Sigmoid colon (tissue), 7 donors: ENCODE results near the gene IQGAP2. TPM values are rescaled to one million over a fixed set of nuclear protein-coding genes. Genes with fewer than 3 reads are reported as not detected.

Source experiments
- DNase-seq: peaks from one replicate; pipeline ENCODE4 v3.0.0-alpha.2; 2019
- H3K27ac ChIP-seq, 4 donors: fragments of 200-600 bp; sonication (generic); one replicate each; pipeline ENCODE4 v1.5.1; 2016 to 2019; ENCODE audit warnings: mild to moderate bottlenecking in 1 of 4
- H3K27me3 ChIP-seq, 3 donors: fragments of 200-600 bp; sonication (generic); one replicate each; pipeline ENCODE4 v1.5.1; 2019; ENCODE audit warnings: mild to moderate bottlenecking in 1 of 3
- H3K36me3 ChIP-seq, 4 donors: fragments of 200-600 bp; sonication (generic); one replicate each; pipeline ENCODE4 v1.5.1; 2016 to 2019
- H3K4me1 ChIP-seq, 4 donors: fragments of 200-600 bp; sonication (generic); one replicate each; pipeline ENCODE4 v1.5.1; 2017 to 2019
- H3K4me3 ChIP-seq, 4 donors: fragments of 200-600 bp; sonication (generic); one replicate each; pipeline ENCODE4 v1.5.1; 2017 to 2019; ENCODE audit warnings: mild to moderate bottlenecking in 2 of 4, moderate library complexity in 1 of 4
- H3K9me3 ChIP-seq, 4 donors: fragments of 200-600 bp in 3 of 4; sonication (generic) in 3 of 4; one replicate each; pipeline versions ENCODE4 v1.5.1 to v1.6.1; 2013 to 2019
- EP300 ChIP-seq, 4 donors: sonication (generic); formaldehyde crosslinking; IDR thresholded peaks; one replicate each; pipeline ENCODE4 v1.6.1; 2017; ENCODE audit warnings: antibody characterized with exemption in 4 of 4
- POLR2A ChIP-seq, 2 donors: fragments of 450-650 bp; IDR thresholded peaks; one replicate each; pipeline ENCODE4 v1.6.1; 2016; ENCODE audit warnings: antibody characterized with exemption in 2 of 2, mild to moderate bottlenecking in 2 of 2, moderate library complexity in 2 of 2
- POLR2AphosphoS5 ChIP-seq, 4 donors: sonication (generic); formaldehyde crosslinking; IDR thresholded peaks; one replicate each; pipeline ENCODE4 v1.6.1; 2017; ENCODE audit warnings: antibody characterized with exemption in 4 of 4
- WGBS, 2 donors: extraction: QIAGEN DNeasy Blood & Tissue Kit; methylation state at CpG; one replicate each; pipeline ENCODE4 v1.1.7; 2013; 5-methylcytosine and 5-hydroxymethylcytosine counted together
- intact Hi-C: fragments of 100-400 bp; cut with DNase I; formaldehyde crosslinking; loops from one replicate; pipeline ENCODE4 v1.15.1; 2023
- polyA plus RNA-seq, 3 donors: library from polyadenylated mRNA; stranded (reverse); fragments of 200-250 nt; gene quantifications; one replicate each; pipeline ENCODE4 v1.2.3, GENCODE V29; 2013
- total RNA-seq, 4 donors: library from RNA; depleted of rRNA; stranded (reverse); fragments of >200 nt; gene quantifications; one replicate each; pipeline ENCODE4 v1.1.0, GENCODE V29; 2016
- TF ChIP-seq, protein P1 (sequence below), 4 experiments: fragments of 450-650 bp in 3 of 4; fragments of 200-600 bp in 1 of 4; IDR thresholded peaks; one replicate each; pipeline ENCODE4 v1.5.1; 2016 to 2019; ENCODE audit warnings: antibody characterized with exemption in 4 of 4, mild to moderate bottlenecking in 3 of 4, moderate library complexity in 2 of 4
- donor health status: healthy with polysubstance abuse.
- donor health status: Bipolar disorder and iron deficiency.
- donor health status: healthy.

Gene IQGAP2, protein sequence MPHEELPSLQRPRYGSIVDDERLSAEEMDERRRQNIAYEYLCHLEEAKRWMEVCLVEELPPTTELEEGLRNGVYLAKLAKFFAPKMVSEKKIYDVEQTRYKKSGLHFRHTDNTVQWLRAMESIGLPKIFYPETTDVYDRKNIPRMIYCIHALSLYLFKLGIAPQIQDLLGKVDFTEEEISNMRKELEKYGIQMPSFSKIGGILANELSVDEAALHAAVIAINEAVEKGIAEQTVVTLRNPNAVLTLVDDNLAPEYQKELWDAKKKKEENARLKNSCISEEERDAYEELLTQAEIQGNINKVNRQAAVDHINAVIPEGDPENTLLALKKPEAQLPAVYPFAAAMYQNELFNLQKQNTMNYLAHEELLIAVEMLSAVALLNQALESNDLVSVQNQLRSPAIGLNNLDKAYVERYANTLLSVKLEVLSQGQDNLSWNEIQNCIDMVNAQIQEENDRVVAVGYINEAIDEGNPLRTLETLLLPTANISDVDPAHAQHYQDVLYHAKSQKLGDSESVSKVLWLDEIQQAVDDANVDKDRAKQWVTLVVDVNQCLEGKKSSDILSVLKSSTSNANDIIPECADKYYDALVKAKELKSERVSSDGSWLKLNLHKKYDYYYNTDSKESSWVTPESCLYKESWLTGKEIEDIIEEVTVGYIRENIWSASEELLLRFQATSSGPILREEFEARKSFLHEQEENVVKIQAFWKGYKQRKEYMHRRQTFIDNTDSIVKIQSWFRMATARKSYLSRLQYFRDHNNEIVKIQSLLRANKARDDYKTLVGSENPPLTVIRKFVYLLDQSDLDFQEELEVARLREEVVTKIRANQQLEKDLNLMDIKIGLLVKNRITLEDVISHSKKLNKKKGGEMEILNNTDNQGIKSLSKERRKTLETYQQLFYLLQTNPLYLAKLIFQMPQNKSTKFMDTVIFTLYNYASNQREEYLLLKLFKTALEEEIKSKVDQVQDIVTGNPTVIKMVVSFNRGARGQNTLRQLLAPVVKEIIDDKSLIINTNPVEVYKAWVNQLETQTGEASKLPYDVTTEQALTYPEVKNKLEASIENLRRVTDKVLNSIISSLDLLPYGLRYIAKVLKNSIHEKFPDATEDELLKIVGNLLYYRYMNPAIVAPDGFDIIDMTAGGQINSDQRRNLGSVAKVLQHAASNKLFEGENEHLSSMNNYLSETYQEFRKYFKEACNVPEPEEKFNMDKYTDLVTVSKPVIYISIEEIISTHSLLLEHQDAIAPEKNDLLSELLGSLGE (N-terminal part only)
- total RNA-seq (10 to 100 TPM; 15.0 to 24.6 (median 16.3) TPM), polyA plus RNA-seq (10 to 100 TPM; 40.5 to 85.3 (median 67.3) TPM)

DNA sequence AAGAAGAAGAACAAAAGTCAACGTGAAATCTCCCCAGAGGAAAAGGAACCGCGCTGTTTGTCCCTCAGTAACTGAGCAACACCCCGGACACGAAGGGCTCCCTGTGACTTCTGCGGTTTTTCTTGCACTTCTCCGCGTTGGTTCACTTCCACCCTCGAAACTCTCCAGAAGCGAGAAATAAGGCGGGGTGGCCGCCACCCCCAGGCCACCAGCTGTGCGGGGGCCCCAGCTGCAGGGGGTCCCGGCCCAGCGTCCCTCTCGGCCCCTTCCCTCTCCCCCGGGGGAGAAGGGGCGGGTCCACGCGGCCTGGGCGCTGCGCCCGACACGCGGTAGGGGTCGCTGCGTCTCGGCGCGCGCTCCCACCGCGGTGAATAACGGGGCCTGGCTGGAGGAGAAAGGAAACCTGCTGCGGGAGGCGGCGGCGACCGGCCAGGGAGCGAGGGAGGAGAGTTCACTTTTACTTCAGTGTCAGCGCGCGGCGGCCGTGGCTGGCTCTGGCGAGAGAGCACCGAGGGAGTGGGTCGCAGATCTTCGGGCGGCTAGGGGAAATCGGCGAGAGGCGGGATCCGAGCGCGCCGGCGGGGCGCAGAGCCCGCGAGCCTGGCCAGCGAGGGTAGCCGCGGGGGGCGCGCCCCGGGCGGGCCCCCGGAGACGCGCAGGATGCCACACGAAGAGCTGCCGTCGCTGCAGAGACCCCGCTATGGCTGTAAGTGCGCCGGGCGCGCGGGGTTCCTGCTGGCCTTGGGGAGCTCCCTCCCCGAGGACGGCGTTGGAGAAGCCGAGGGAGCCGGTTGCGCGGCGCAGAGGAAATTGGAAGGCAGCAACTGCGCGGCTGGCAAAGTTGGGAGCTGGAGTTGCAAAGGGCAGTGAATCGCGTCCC is at the start of gene IQGAP2:
Gene IQGAP2, plus strand, starts transcription at position 400 of the 880 bp plus-strand sequence. Its CDS starts 261 bp downstream, at position 661.
- H3K4me1 ChIP-seq = peaks cover 0 to 21% (median 11%) of the 10 kb centered on the region in 4 donors
- H3K9me3 ChIP-seq = no peaks in the 10 kb centered on the region
- H3K27ac ChIP-seq = peak within 1 kb of the TSS; percentile 66 to 77 (median 72)
- whole genome bisulfite sequencing, 2 donors = 0% methylated on average over 92 of the region's 92 CpGs
- no peaks in the 10 kb centered on the region for H3K36me3 ChIP-seq
- H3K4me3 ChIP-seq = peak within 1 kb of the TSS; percentile 33 to 63 (median 58)
- intact Hi-C loops = loop anchor here (2.0 to 5.0 kb wide), 2 partner anchors 139 to 180 kb away; no protein-coding TSS in a partner anchor
- TF ChIP-seq, protein P1, sequence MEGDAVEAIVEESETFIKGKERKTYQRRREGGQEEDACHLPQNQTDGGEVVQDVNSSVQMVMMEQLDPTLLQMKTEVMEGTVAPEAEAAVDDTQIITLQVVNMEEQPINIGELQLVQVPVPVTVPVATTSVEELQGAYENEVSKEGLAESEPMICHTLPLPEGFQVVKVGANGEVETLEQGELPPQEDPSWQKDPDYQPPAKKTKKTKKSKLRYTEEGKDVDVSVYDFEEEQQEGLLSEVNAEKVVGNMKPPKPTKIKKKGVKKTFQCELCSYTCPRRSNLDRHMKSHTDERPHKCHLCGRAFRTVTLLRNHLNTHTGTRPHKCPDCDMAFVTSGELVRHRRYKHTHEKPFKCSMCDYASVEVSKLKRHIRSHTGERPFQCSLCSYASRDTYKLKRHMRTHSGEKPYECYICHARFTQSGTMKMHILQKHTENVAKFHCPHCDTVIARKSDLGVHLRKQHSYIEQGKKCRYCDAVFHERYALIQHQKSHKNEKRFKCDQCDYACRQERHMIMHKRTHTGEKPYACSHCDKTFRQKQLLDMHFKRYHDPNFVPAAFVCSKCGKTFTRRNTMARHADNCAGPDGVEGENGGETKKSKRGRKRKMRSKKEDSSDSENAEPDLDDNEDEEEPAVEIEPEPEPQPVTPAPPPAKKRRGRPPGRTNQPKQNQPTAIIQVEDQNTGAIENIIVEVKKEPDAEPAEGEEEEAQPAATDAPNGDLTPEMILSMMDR (IDR thresholded peaks at IDR 0.05) = peak; percentile 9 to 50 (median 30)
- no peak for TF ChIP-seq POLR2A (IDR thresholded peaks at IDR 0.05)
- no peak for TF ChIP-seq EP300 (IDR thresholded peaks at IDR 0.05)
- TF ChIP-seq POLR2AphosphoS5 (IDR thresholded peaks at IDR 0.05) = peak in 3 of 4 donors; percentile 31 to 54 (median 52)
- peaks cover 9 to 30% (median 10%) of the 10 kb centered on the region in 3 donors for H3K27me3 ChIP-seq
- peak; percentile 77 for DNase-seq

DNA sequence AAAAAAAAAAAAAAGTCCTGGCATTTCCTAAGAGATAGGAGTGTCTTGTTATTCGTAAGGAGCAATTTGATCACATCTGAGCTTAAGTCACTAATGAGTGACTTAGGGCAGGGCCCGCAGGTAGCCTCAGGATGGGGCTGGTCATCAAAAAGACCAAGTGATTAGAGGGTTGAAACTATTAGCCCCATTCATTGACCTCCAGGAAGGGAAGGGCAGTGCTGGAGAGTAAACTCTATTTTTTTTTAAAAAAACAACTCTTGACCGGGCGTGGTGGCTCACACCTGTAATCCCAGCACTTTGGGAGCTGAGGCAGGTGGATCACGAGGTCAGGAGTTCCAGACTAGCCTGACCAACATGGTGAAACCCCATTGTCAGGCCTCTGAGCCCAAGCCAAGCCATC is 46.2 kb upstream of the IQGAP2 start:
- Histone ChIP-seq H3K36me3 (no peaks in the 10 kb centered on the region), H3K4me1 (no peaks in the 10 kb centered on the region), H3K4me3 (no peak overlapping the region), H3K27ac (no peak overlapping the region), H3K27me3 (no peaks in the 10 kb centered on the region), H3K9me3 (no peaks in the 10 kb centered on the region)
- DNase-seq = no peak
- intact Hi-C loops = no loop called here
- TF ChIP-seq POLR2A (IDR thresholded peaks at IDR 0.05) (no peak), POLR2AphosphoS5 (IDR thresholded peaks at IDR 0.05) (no peak), EP300 (IDR thresholded peaks at IDR 0.05) (no peak)
- TF ChIP-seq, protein P1 (IDR thresholded peaks at IDR 0.05) = no peak
- 78 to 88% methylated on average over 5 of the region's 5 CpGs for WGBS, 2 donors

DNA sequence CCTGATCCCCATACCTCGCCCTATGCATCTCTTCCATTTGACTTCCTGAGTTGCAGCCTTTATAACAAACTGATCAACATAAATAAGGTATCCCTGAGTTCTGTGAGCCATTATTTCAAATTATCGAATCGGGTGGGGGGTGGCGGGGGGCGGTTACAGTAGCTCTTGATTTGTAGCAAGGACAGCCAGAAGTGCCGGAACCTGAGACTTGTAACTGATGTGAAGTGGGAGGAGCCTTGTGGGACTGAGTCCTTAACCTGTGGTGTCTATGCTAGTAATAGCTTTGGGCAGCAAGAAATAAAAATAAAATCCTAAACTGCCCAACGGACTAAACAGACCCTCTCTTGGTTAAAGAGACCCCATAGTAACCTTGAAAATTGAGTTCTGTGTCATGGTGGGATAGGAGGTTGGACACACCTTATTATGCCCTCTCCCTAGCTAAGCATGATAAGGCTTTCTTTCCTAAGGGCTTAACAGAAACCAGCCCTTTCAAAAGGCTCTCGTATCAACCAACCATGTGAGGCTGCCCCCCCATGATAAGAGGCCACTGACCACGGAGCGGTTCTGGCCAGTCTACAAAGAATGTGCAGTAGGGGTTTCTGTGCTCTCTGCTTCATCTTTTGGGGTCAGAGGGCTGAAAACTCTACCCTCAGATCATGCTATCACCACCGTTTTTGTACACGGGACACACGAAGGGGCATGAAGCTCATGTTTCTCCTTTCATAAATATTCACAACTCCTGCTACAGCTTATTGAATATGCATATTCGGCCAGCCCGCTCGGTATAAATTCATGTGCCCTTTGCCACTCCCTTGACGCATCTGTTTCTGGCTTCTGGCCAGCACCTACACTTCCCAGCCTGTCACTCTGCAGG is 39.5 kb upstream of the IQGAP2 start:
- no peak overlapping the region for H3K4me3 ChIP-seq
- no peaks in the 10 kb centered on the region for H3K36me3 ChIP-seq
- intact Hi-C loops = no loop called here
- no peak for DNase-seq
- TF ChIP-seq POLR2A (IDR thresholded peaks at IDR 0.05) = no peak
- TF ChIP-seq POLR2AphosphoS5 (IDR thresholded peaks at IDR 0.05) = no peak
- TF ChIP-seq EP300 (IDR thresholded peaks at IDR 0.05) = no peak
- H3K27me3 ChIP-seq = no peaks in the 10 kb centered on the region
- no peaks in the 10 kb centered on the region for H3K4me1 ChIP-seq
- no peak overlapping the region for H3K27ac ChIP-seq
- 42 to 62% methylated on average over 17 of the region's 17 CpGs for whole genome bisulfite sequencing, 2 donors
- no peaks in the 10 kb centered on the region for H3K9me3 ChIP-seq

DNA sequence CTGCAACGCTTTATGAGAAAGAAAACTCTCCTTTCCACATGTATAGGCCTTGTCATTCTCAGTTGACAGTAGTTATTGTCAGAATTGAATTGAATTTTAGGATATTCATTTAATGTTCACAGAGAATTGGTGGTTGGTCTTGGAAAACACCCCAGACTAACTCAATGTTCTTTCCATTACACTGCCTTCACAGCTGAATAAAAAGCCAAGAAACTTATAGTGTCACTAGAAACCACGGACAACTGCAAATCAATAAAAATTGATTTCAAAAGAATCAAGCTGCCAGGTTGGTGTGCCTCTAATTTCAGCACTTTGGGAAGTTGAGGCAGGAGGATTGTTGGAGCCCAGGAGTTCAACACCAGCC is 38.9 kb upstream of the IQGAP2 start:
- H3K36me3 ChIP-seq = no peaks in the 10 kb centered on the region
- no peak overlapping the region for H3K27ac ChIP-seq
- 23 to 65% methylated on average over 2 of the region's 2 CpGs for WGBS, 2 donors
- TF ChIP-seq, protein P1 (IDR thresholded peaks at IDR 0.05) = no peak
- TF ChIP-seq EP300 (IDR thresholded peaks at IDR 0.05) = no peak
- no peak for TF ChIP-seq POLR2A (IDR thresholded peaks at IDR 0.05)
- TF ChIP-seq POLR2AphosphoS5 (IDR thresholded peaks at IDR 0.05) = no peak
- H3K4me1 ChIP-seq = no peaks in the 10 kb centered on the region
- intact Hi-C loops = no loop called here
- H3K27me3 ChIP-seq = no peaks in the 10 kb centered on the region
- H3K9me3 ChIP-seq = no peaks in the 10 kb centered on the region
- H3K4me3 ChIP-seq = no peak overlapping the region
- DNase-seq = no peak
